ENCODE measurements around the gene EID1. TPM values are rescaled to one million over a fixed set of nuclear protein-coding genes. Genes with fewer than 3 reads are reported as not detected.
"Not testable (repeated sequence)": the region's sequence is repeated elsewhere in the genome, so short reads cannot be mapped to it uniquely, and the experiment has no call there.

The EID1 gene
- polyA plus RNA-seq, 1 donor = 239 TPM

- no peak for DNase-seq
These were observed 8.0 kb upstream of the EID1 start for GRCh38 chr15:48869966-48870365.

- DNase-seq = no peak
These were observed 6.4 kb upstream of the EID1 start for GRCh38 chr15:48871542-48871941.

- no peak for DNase-seq
These were observed 5.3 kb upstream of the EID1 start for GRCh38 chr15:48872632-48873031.

- no peak for DNase-seq
These were observed 2.5 kb upstream of the EID1 start for GRCh38 chr15:48875241-48875960.

GRCh38 chr15:48876057-48876456 is 1.9 kb upstream of the EID1 start:
- no peak for DNase-seq

- no peak for DNase-seq
These were observed 2.2 kb downstream of the EID1 start for GRCh38 chr15:48880070-48880634.

GRCh38 chr15:48883699-48884098 is 5.8 kb downstream of the EID1 start:
- no peak for DNase-seq

- no peak for DNase-seq
These were observed 9.2 kb downstream of the EID1 start for GRCh38 chr15:48887144-48887543.

- no peak for DNase-seq
These were observed 10.3 kb downstream of the EID1 start for GRCh38 chr15:48888191-48888590.

GRCh38 chr15:48888836-48889235 is 10.9 kb downstream of the EID1 start:
- peak; percentile 63 for DNase-seq

- no peak for DNase-seq
These were observed 12.0 kb downstream of the EID1 start for GRCh38 chr15:48889925-48890324.

GRCh38 chr15:48890375-48890972 is 12.5 kb downstream of the EID1 start:
- no peak for DNase-seq

GRCh38 chr15:48891232-48891765 is 13.4 kb downstream of the EID1 start:
- no peak for DNase-seq

GRCh38 chr15:48893311-48893710 is 15.4 kb downstream of the EID1 start:
- DNase-seq = no peak

GRCh38 chr15:48896869-48897814 is 19.2 kb downstream of the EID1 start:
- peak; percentile 72 for DNase-seq

- DNase-seq = no peak
These were observed 20.1 kb downstream of the EID1 start for GRCh38 chr15:48898032-48898431.

GRCh38 chr15:48898446-48898845 is 20.5 kb downstream of the EID1 start:
- no peak for DNase-seq

GRCh38 chr15:48899793-48900192 is 21.9 kb downstream of the EID1 start:
- no peak for DNase-seq

- no peak for DNase-seq
These were observed 26.8 kb downstream of the EID1 start for GRCh38 chr15:48904758-48905157.

- no peak for DNase-seq
These were observed 27.3 kb downstream of the EID1 start for GRCh38 chr15:48905216-48905615.

- peak; percentile 16 for DNase-seq
These were observed 27.9 kb downstream of the EID1 start for GRCh38 chr15:48905847-48906246.

- DNase-seq = not testable (repeated sequence)
These were observed 31.4 kb downstream of the EID1 start for GRCh38 chr15:48909313-48909712.

- DNase-seq = not testable (repeated sequence)
These were observed 32.6 kb downstream of the EID1 start for GRCh38 chr15:48910554-48910953.
